Measurements from ENCODE around the gene PKN1.
"Not testable (repeated sequence)": the region's sequence is repeated elsewhere in the genome, so short reads cannot be mapped to it uniquely, and the experiment has no call there.

The PKN1 gene

GRCh38 chr19:14460935-14461334 is 27.8 kb downstream of the PKN1 start:
- H2BK12ac ChIP-seq (ENCODE audit: low read length): no peak overlapping the region
- H3K9ac ChIP-seq (ENCODE audit: low read length): no peak overlapping the region
- H3K27me3 ChIP-seq (ENCODE audit: insufficient read depth, low read length): no peaks in the 10 kb centered on the region
- no peak overlapping the region for H3K27ac ChIP-seq (ENCODE audit: low read depth, low read length)
- no peak overlapping the region for H3K14ac ChIP-seq (ENCODE audit: low read length)
- no peak overlapping the region for H3K4me3 ChIP-seq (ENCODE audit: low read depth, low read length)
- H3K18ac ChIP-seq (ENCODE audit: low read length): no peak overlapping the region
- WGBS (ENCODE audit: extremely low coverage, insufficient coverage, insufficient read length): 100% methylated on average over 1 of the region's 2 CpGs
- H3K9me3 ChIP-seq (ENCODE audit: insufficient read depth, low read depth, low read length): no peaks in the 10 kb centered on the region
- no peak overlapping the region for H2BK120ac ChIP-seq (ENCODE audit: insufficient read depth, low read length, poor library complexity)
- H3K23ac ChIP-seq (ENCODE audit: low read length): no peak overlapping the region
- H2AK5ac ChIP-seq (ENCODE audit: low read length): no peak overlapping the region
- H4K8ac ChIP-seq (ENCODE audit: low read depth, low read length): no peak overlapping the region
- no peaks in the 10 kb centered on the region for H3K36me3 ChIP-seq (ENCODE audit: control insufficient read depth in 1 of 2, insufficient read depth in 2 of 2, low read length in 2 of 2)
- H2BK5ac ChIP-seq (ENCODE audit: low read depth, low read length, poor library complexity): no peak overlapping the region
- H3K79me1 ChIP-seq (ENCODE audit: low read length): no peaks in the 10 kb centered on the region
- H3K79me2 ChIP-seq (ENCODE audit: control insufficient read depth, insufficient read depth, low read length, poor library complexity): no peaks in the 10 kb centered on the region
- DNase-seq: no peak
- peaks cover 0 to 3% of the 10 kb centered on the region in 2 experiments for H3K4me1 ChIP-seq (ENCODE audit: control insufficient read depth in 1 of 2, insufficient read depth in 2 of 2, low read length in 2 of 2)
- H3K4me2 ChIP-seq (ENCODE audit: low read length): no peak overlapping the region
- H2AFZ ChIP-seq (ENCODE audit: insufficient read depth, low read length, poor library complexity): no peak overlapping the region
- H4K12ac ChIP-seq (ENCODE audit: low read depth, low read length): no peak overlapping the region
- H4K91ac ChIP-seq (ENCODE audit: low read depth, low read length): no peak overlapping the region
- H3K4ac ChIP-seq (ENCODE audit: low read depth, low read length): no peak overlapping the region

- not testable (repeated sequence) for H2AK5ac ChIP-seq (ENCODE audit: low read length); H3K4me1 ChIP-seq (ENCODE audit: control insufficient read depth in 1 of 2, insufficient read depth in 2 of 2, low read length in 2 of 2); H3K23ac ChIP-seq (ENCODE audit: low read length); H3K4ac ChIP-seq (ENCODE audit: low read depth, low read length); H3K4me2 ChIP-seq (ENCODE audit: low read length); DNase-seq; H3K27ac ChIP-seq (ENCODE audit: low read depth, low read length); H4K12ac ChIP-seq (ENCODE audit: low read depth, low read length); H3K9ac ChIP-seq (ENCODE audit: low read length); H3K9me3 ChIP-seq (ENCODE audit: insufficient read depth, low read depth, low read length); H4K8ac ChIP-seq (ENCODE audit: low read depth, low read length); H2BK5ac ChIP-seq (ENCODE audit: low read depth, low read length, poor library complexity); H2BK120ac ChIP-seq (ENCODE audit: insufficient read depth, low read length, poor library complexity); H3K36me3 ChIP-seq (ENCODE audit: control insufficient read depth in 1 of 2, insufficient read depth in 2 of 2, low read length in 2 of 2); H3K4me3 ChIP-seq (ENCODE audit: low read depth, low read length); H2BK12ac ChIP-seq (ENCODE audit: low read length); H3K14ac ChIP-seq (ENCODE audit: low read length); H3K18ac ChIP-seq (ENCODE audit: low read length); H3K79me2 ChIP-seq (ENCODE audit: control insufficient read depth, insufficient read depth, low read length, poor library complexity); H2AFZ ChIP-seq (ENCODE audit: insufficient read depth, low read length, poor library complexity); H3K27me3 ChIP-seq (ENCODE audit: insufficient read depth, low read length); H3K79me1 ChIP-seq (ENCODE audit: low read length); H4K91ac ChIP-seq (ENCODE audit: low read depth, low read length)
- WGBS (ENCODE audit: extremely low coverage, insufficient coverage, insufficient read length): no CpG with 5 or more reads among the region's 7 CpGs
Measured at GRCh38 chr19:14462401-14462800, 29.3 kb downstream of the PKN1 start.

GRCh38 chr19:14463747-14464146 is 30.6 kb downstream of the PKN1 start:
- Histone ChIP-seq H2BK5ac (ENCODE audit: low read depth, low read length, poor library complexity) (no peak overlapping the region), H2AFZ (ENCODE audit: insufficient read depth, low read length, poor library complexity) (no peak overlapping the region), H4K12ac (ENCODE audit: low read depth, low read length) (no peak overlapping the region), H3K4me1 (ENCODE audit: control insufficient read depth in 1 of 2, insufficient read depth in 2 of 2, low read length in 2 of 2) (peaks cover 0 to 3% of the 10 kb centered on the region in 2 experiments), H3K27me3 (ENCODE audit: insufficient read depth, low read length) (no peaks in the 10 kb centered on the region), H2BK12ac (ENCODE audit: low read length) (no peak overlapping the region), H3K36me3 (ENCODE audit: control insufficient read depth in 1 of 2, insufficient read depth in 2 of 2, low read length in 2 of 2) (no peaks in the 10 kb centered on the region), H3K14ac (ENCODE audit: low read length) (no peak overlapping the region), H3K4me3 (ENCODE audit: low read depth, low read length) (no peak overlapping the region), H2BK120ac (ENCODE audit: insufficient read depth, low read length, poor library complexity) (no peak overlapping the region), H3K79me1 (ENCODE audit: low read length) (no peaks in the 10 kb centered on the region), H3K18ac (ENCODE audit: low read length) (no peak overlapping the region), H3K79me2 (ENCODE audit: control insufficient read depth, insufficient read depth, low read length, poor library complexity) (no peaks in the 10 kb centered on the region), H3K9ac (ENCODE audit: low read length) (no peak overlapping the region), H2AK5ac (ENCODE audit: low read length) (no peak overlapping the region), H3K4ac (ENCODE audit: low read depth, low read length) (no peak overlapping the region), H3K9me3 (ENCODE audit: insufficient read depth, low read depth, low read length) (no peaks in the 10 kb centered on the region), H4K8ac (ENCODE audit: low read depth, low read length) (no peak overlapping the region), H3K4me2 (ENCODE audit: low read length) (no peak overlapping the region), H3K27ac (ENCODE audit: low read depth, low read length) (no peak overlapping the region), H4K91ac (ENCODE audit: low read depth, low read length) (no peak overlapping the region), H3K23ac (ENCODE audit: low read length) (no peak overlapping the region)
- no peak for DNase-seq
- WGBS (ENCODE audit: extremely low coverage, insufficient coverage, insufficient read length): no CpG with 5 or more reads among the region's 21 CpGs

GRCh38 chr19:14467391-14467790 is 34.3 kb downstream of the PKN1 start:
- Histone ChIP-seq H3K18ac (ENCODE audit: low read length) (no peak overlapping the region), H3K4ac (ENCODE audit: low read depth, low read length) (no peak overlapping the region), H3K79me1 (ENCODE audit: low read length) (no peaks in the 10 kb centered on the region), H3K27ac (ENCODE audit: low read depth, low read length) (no peak overlapping the region), H3K27me3 (ENCODE audit: insufficient read depth, low read length) (no peaks in the 10 kb centered on the region), H4K91ac (ENCODE audit: low read depth, low read length) (no peak overlapping the region), H3K23ac (ENCODE audit: low read length) (no peak overlapping the region), H3K4me1 (ENCODE audit: control insufficient read depth in 1 of 2, insufficient read depth in 2 of 2, low read length in 2 of 2) (peaks cover 0 to 5% of the 10 kb centered on the region in 2 experiments), H3K9me3 (ENCODE audit: insufficient read depth, low read depth, low read length) (peaks cover 2% of the 10 kb centered on the region), H2AFZ (ENCODE audit: insufficient read depth, low read length, poor library complexity) (no peak overlapping the region), H4K12ac (ENCODE audit: low read depth, low read length) (no peak overlapping the region), H2BK120ac (ENCODE audit: insufficient read depth, low read length, poor library complexity) (no peak overlapping the region), H3K14ac (ENCODE audit: low read length) (no peak overlapping the region), H3K9ac (ENCODE audit: low read length) (no peak overlapping the region), H2BK5ac (ENCODE audit: low read depth, low read length, poor library complexity) (no peak overlapping the region), H3K36me3 (ENCODE audit: control insufficient read depth in 1 of 2, insufficient read depth in 2 of 2, low read length in 2 of 2) (peaks cover 2 to 3% of the 10 kb centered on the region in 2 experiments), H3K79me2 (ENCODE audit: control insufficient read depth, insufficient read depth, low read length, poor library complexity) (no peaks in the 10 kb centered on the region), H2AK5ac (ENCODE audit: low read length) (no peak overlapping the region), H3K4me3 (ENCODE audit: low read depth, low read length) (no peak overlapping the region), H3K4me2 (ENCODE audit: low read length) (no peak overlapping the region), H4K8ac (ENCODE audit: low read depth, low read length) (no peak overlapping the region), H2BK12ac (ENCODE audit: low read length) (no peak overlapping the region)
- DNase-seq: no peak
- WGBS (ENCODE audit: extremely low coverage, insufficient coverage, insufficient read length): no CpG with 5 or more reads among the region's 12 CpGs

Data from trophoblast cell (in vitro differentiated cells and primary cell).